HG02973 (cell line): ENCODE data around the gene HMCN2.

Source experiments
- ATAC-seq: cut with Tn5 transposase; IDR thresholded peaks from one replicate; pipeline ENCODE4 v1.9.1; 2021; ENCODE audit warnings: moderate library complexity; ENCODE audit not compliant: unreplicated experiment

The HMCN2 gene

GRCh38 chr9:130359819-130360218 is 94.3 kb downstream of the HMCN2 start:
- ATAC-seq: no peak

GRCh38 chr9:130360672-130361071 is 95.1 kb downstream of the HMCN2 start:
- no peak for ATAC-seq

- ATAC-seq: no peak
Measured at GRCh38 chr9:130361873-130362362, 96.4 kb downstream of the HMCN2 start.

- ATAC-seq: no peak
Measured at GRCh38 chr9:130362691-130363090, 97.1 kb downstream of the HMCN2 start.

- ATAC-seq: no peak
Measured at GRCh38 chr9:130363755-130364404, 98.3 kb downstream of the HMCN2 start.

- ATAC-seq: no peak
Measured at GRCh38 chr9:130364619-130365322, 99.2 kb downstream of the HMCN2 start.

GRCh38 chr9:130365323-130365721 is 99.8 kb downstream of the HMCN2 start:
- no peak for ATAC-seq

- no peak for ATAC-seq
Measured at GRCh38 chr9:130366072-130366471, 100.5 kb downstream of the HMCN2 start.

- ATAC-seq: no peak
Measured at GRCh38 chr9:130366888-130367550, 101.5 kb downstream of the HMCN2 start.

- ATAC-seq: no peak
Measured at GRCh38 chr9:130368631-130369103, 103.1 kb downstream of the HMCN2 start.

- no peak for ATAC-seq
Measured at GRCh38 chr9:130370226-130370625, 104.7 kb downstream of the HMCN2 start.

GRCh38 chr9:130371196-130371966 is 105.8 kb downstream of the HMCN2 start:
- no peak for ATAC-seq

- no peak for ATAC-seq
Measured at GRCh38 chr9:130372057-130372456, 106.5 kb downstream of the HMCN2 start.

- ATAC-seq: no peak
Measured at GRCh38 chr9:130373679-130374325, 108.2 kb downstream of the HMCN2 start.

GRCh38 chr9:130377612-130378011 is 112.1 kb downstream of the HMCN2 start:
- no peak for ATAC-seq

GRCh38 chr9:130378875-130379648 is 113.5 kb downstream of the HMCN2 start:
- no peak for ATAC-seq

- no peak for ATAC-seq
Measured at GRCh38 chr9:130379649-130379970, 114.0 kb downstream of the HMCN2 start.

GRCh38 chr9:130380920-130381469 is 115.4 kb downstream of the HMCN2 start:
- no peak for ATAC-seq

GRCh38 chr9:130381660-130382059 is 116.1 kb downstream of the HMCN2 start:
- ATAC-seq: no peak

- ATAC-seq: no peak
Measured at GRCh38 chr9:130382096-130382495, 116.5 kb downstream of the HMCN2 start.
